OCI-LY7 (cell line): Measurements from ENCODE around the gene CYFIP2.

ENCODE experiments used
- EZH2phosphoT487 ChIP-seq: fragments of 200-600 bp; sonication (generic); IDR thresholded peaks from 2 replicates; pipeline ENCODE4 v1.6.1; 2018; ENCODE audit warnings: low read depth, borderline replicate concordance, mild to moderate bottlenecking, mixed run types, antibody characterized with exemption, low read length, moderate library complexity, mixed read lengths
- TF ChIP-seq, protein P1 (sequence below): fragments of 200-600 bp; sonication (generic); conservative IDR thresholded peaks from 2 replicates; pipeline ENCODE4 v1.5.1; 2014; ENCODE audit warnings: mild to moderate bottlenecking, antibody characterized with exemption, low read length, moderate library complexity, mixed read lengths

DNA sequence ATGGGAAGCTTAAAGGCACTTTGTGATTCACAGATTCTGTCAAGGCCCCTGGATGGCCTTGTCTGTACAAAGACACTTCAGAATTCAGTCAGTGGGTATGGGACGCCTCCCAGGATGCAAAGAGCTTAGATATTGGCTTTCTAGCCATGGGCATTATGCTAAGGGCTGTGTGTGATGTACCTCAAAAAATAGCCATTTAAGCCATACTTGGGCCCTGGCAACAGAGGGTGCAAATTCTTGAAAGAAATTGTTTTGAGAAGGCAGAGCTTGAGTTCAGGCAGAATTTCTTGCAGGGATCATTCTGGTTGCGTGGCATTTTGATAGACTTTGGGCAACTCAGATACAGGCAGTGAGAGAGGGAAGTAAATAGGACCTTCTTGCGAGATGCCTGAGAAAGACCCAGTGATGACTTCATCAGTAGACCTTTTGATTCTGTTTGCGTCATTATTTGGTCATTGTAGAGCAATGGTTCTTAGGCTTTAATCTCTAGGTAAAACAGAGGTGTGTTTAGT, 3.9 kb downstream of the CYFIP2 start:
- TF ChIP-seq, protein P1, sequence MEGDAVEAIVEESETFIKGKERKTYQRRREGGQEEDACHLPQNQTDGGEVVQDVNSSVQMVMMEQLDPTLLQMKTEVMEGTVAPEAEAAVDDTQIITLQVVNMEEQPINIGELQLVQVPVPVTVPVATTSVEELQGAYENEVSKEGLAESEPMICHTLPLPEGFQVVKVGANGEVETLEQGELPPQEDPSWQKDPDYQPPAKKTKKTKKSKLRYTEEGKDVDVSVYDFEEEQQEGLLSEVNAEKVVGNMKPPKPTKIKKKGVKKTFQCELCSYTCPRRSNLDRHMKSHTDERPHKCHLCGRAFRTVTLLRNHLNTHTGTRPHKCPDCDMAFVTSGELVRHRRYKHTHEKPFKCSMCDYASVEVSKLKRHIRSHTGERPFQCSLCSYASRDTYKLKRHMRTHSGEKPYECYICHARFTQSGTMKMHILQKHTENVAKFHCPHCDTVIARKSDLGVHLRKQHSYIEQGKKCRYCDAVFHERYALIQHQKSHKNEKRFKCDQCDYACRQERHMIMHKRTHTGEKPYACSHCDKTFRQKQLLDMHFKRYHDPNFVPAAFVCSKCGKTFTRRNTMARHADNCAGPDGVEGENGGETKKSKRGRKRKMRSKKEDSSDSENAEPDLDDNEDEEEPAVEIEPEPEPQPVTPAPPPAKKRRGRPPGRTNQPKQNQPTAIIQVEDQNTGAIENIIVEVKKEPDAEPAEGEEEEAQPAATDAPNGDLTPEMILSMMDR: no peak
- TF ChIP-seq EZH2phosphoT487: no peak
